ENCODE results near the gene AGFG2. TPM values are rescaled to one million over a fixed set of nuclear protein-coding genes. Genes with fewer than 3 reads are reported as not detected.

AGFG2 gene
- total and polyA plus RNA-seq, 2 of the 13 experiments (the other 11 are each of a cell fraction or from before 2014, with no cell fraction given), result 125 to 132 TPM

DNA sequence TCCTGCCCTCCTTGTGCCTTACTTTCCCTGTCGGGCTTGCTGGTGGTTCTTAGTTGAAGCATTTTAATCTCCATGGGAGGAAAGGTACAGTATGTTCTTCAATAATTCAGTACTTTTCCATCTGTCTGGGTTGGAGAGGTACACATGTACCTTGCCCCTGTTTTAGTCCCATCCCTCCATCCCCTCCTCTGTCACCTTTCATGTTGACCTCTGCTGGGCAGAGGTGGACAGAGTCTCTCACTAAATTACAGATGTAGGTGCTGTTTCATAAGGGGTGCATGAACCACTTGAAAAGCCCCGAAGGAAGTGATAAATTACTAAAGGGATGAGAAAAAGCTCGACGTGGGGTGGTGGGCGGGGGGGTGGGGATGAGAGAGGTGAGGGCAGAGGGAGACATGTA lies 5.4 kb downstream of the AGFG2 start (continued):
- TF ChIP-seq MEIS2 (CRISPR knock-in tag; IDR thresholded peaks at IDR 0.05) (0 out of 2 replicates have a peak, but pooled peaks have one; percentile 62), ELF3 (CRISPR knock-in tag; IDR thresholded peaks at IDR 0.05) (peak; percentile 56), MYC (CRISPR knock-in tag; IDR thresholded peaks at IDR 0.05; ENCODE audit: borderline replicate concordance) (no peak), ZNF225 (CRISPR knock-in tag; IDR thresholded peaks at IDR 0.05) (no peak), SALL2 (CRISPR knock-in tag; IDR thresholded peaks at IDR 0.05) (no peak), ZNF839 (CRISPR knock-in tag; IDR thresholded peaks at IDR 0.05; ENCODE audit: borderline replicate concordance) (no peak), DNMT3B (CRISPR knock-in tag; conservative IDR thresholded peaks at IDR 0.05) (no peak), HOXA7 (CRISPR knock-in tag; IDR thresholded peaks at IDR 0.05) (no peak), KAT7 (CRISPR knock-in tag; IDR thresholded peaks at IDR 0.05; ENCODE audit: borderline replicate concordance) (no peak), TOE1 (CRISPR knock-in tag; IDR thresholded peaks at IDR 0.05) (no peak), ZSCAN12 (CRISPR knock-in tag; IDR thresholded peaks at IDR 0.05) (no peak), ZNF788 (CRISPR knock-in tag; IDR thresholded peaks at IDR 0.05; ENCODE audit: borderline replicate concordance) (no peak; the same call in 1 of the 2 replicates), SP4 (CRISPR knock-in tag; IDR thresholded peaks at IDR 0.05) (no peak)
- TF ChIP-seq, protein P1, sequence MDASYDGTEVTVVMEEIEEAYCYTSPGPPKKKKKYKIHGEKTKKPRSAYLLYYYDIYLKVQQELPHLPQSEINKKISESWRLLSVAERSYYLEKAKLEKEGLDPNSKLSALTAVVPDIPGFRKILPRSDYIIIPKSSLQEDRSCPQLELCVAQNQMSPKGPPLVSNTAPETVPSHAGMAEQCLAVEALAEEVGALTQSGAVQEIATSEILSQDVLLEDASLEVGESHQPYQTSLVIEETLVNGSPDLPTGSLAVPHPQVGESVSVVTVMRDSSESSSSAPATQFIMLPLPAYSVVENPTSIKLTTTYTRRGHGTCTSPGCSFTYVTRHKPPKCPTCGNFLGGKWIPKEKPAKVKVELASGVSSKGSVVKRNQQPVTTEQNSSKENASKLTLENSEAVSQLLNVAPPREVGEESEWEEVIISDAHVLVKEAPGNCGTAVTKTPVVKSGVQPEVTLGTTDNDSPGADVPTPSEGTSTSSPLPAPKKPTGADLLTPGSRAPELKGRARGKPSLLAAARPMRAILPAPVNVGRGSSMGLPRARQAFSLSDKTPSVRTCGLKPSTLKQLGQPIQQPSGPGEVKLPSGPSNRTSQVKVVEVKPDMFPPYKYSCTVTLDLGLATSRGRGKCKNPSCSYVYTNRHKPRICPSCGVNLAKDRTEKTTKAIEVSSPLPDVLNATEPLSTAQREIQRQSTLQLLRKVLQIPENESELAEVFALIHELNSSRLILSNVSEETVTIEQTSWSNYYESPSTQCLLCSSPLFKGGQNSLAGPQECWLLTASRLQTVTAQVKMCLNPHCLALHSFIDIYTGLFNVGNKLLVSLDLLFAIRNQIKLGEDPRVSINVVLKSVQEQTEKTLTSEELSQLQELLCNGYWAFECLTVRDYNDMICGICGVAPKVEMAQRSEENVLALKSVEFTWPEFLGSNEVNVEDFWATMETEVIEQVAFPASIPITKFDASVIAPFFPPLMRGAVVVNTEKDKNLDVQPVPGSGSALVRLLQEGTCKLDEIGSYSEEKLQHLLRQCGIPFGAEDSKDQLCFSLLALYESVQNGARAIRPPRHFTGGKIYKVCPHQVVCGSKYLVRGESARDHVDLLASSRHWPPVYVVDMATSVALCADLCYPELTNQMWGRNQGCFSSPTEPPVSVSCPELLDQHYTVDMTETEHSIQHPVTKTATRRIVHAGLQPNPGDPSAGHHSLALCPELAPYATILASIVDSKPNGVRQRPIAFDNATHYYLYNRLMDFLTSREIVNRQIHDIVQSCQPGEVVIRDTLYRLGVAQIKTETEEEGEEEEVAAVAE (CRISPR knock-in tag; IDR thresholded peaks at IDR 0.05; ENCODE audit: borderline replicate concordance), result no peak
- TF ChIP-seq, protein P2, sequence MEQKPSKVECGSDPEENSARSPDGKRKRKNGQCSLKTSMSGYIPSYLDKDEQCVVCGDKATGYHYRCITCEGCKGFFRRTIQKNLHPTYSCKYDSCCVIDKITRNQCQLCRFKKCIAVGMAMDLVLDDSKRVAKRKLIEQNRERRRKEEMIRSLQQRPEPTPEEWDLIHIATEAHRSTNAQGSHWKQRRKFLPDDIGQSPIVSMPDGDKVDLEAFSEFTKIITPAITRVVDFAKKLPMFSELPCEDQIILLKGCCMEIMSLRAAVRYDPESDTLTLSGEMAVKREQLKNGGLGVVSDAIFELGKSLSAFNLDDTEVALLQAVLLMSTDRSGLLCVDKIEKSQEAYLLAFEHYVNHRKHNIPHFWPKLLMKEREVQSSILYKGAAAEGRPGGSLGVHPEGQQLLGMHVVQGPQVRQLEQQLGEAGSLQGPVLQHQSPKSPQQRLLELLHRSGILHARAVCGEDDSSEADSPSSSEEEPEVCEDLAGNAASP (CRISPR knock-in tag; IDR thresholded peaks at IDR 0.05; ENCODE audit: borderline replicate concordance), result no peak
- TF ChIP-seq, protein P3, sequence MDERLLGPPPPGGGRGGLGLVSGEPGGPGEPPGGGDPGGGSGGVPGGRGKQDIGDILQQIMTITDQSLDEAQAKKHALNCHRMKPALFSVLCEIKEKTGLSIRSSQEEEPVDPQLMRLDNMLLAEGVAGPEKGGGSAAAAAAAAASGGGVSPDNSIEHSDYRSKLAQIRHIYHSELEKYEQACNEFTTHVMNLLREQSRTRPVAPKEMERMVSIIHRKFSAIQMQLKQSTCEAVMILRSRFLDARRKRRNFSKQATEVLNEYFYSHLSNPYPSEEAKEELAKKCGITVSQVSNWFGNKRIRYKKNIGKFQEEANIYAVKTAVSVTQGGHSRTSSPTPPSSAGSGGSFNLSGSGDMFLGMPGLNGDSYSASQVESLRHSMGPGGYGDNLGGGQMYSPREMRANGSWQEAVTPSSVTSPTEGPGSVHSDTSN (CRISPR knock-in tag; IDR thresholded peaks at IDR 0.05), result no peak
- TF ChIP-seq, protein P4, sequence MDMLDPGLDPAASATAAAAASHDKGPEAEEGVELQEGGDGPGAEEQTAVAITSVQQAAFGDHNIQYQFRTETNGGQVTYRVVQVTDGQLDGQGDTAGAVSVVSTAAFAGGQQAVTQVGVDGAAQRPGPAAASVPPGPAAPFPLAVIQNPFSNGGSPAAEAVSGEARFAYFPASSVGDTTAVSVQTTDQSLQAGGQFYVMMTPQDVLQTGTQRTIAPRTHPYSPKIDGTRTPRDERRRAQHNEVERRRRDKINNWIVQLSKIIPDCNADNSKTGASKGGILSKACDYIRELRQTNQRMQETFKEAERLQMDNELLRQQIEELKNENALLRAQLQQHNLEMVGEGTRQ (IDR thresholded peaks at IDR 0.05; ENCODE audit: low read depth, low read length), result no peak
- TF ChIP-seq, protein P4 (CRISPR knock-in tag; IDR thresholded peaks at IDR 0.05; ENCODE audit: borderline replicate concordance), result no peak
- TF ChIP-seq, protein P5, sequence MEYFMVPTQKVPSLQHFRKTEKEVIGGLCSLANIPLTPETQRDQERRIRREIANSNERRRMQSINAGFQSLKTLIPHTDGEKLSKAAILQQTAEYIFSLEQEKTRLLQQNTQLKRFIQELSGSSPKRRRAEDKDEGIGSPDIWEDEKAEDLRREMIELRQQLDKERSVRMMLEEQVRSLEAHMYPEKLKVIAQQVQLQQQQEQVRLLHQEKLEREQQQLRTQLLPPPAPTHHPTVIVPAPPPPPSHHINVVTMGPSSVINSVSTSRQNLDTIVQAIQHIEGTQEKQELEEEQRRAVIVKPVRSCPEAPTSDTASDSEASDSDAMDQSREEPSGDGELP (IDR thresholded peaks at IDR 0.05; ENCODE audit: borderline replicate concordance, low read depth), result no peak
- TF ChIP-seq, protein P6, sequence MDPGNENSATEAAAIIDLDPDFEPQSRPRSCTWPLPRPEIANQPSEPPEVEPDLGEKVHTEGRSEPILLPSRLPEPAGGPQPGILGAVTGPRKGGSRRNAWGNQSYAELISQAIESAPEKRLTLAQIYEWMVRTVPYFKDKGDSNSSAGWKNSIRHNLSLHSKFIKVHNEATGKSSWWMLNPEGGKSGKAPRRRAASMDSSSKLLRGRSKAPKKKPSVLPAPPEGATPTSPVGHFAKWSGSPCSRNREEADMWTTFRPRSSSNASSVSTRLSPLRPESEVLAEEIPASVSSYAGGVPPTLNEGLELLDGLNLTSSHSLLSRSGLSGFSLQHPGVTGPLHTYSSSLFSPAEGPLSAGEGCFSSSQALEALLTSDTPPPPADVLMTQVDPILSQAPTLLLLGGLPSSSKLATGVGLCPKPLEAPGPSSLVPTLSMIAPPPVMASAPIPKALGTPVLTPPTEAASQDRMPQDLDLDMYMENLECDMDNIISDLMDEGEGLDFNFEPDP (CRISPR knock-in tag; conservative IDR thresholded peaks at IDR 0.05), result no peak
